ENCODE data around the gene CCDC85C.
"Not testable (repeated sequence)": the region's sequence is repeated elsewhere in the genome, so short reads cannot be mapped to it uniquely, and the experiment has no call there.

CCDC85C gene

GRCh38 chr14:99603471-99604277 is at the start of gene CCDC85C:
TSS of gene CCDC85C (minus strand) at chr14:99604207. CDS start at chr14:99603959, 248 bp downstream.
- peak in 2 of 3 donors; percentile 10 to 34 for DNase-seq (ENCODE audit: low read depth in 2 of 3, low spot score in 1 of 3)

- DNase-seq (ENCODE audit: low read depth in 2 of 3, low spot score in 1 of 3) = no peak
Measured at GRCh38 chr14:99651953-99652746, 48.1 kb upstream of the CCDC85C start.

GRCh38 chr14:99650189-99650588 is 46.2 kb upstream of the CCDC85C start:
- no peak for DNase-seq (ENCODE audit: low read depth in 2 of 3, low spot score in 1 of 3)

GRCh38 chr14:99649643-99650042 is 45.6 kb upstream of the CCDC85C start:
- no peak for DNase-seq (ENCODE audit: low read depth in 2 of 3, low spot score in 1 of 3)

- no peak for DNase-seq (ENCODE audit: low read depth in 2 of 3, low spot score in 1 of 3)
Measured at GRCh38 chr14:99649219-99649618, 45.2 kb upstream of the CCDC85C start.

- DNase-seq (ENCODE audit: low read depth in 2 of 3, low spot score in 1 of 3) = no peak
Measured at GRCh38 chr14:99648027-99648784, 44.2 kb upstream of the CCDC85C start.

GRCh38 chr14:99647411-99647810 is 43.4 kb upstream of the CCDC85C start:
- no peak for DNase-seq (ENCODE audit: low read depth in 2 of 3, low spot score in 1 of 3)

GRCh38 chr14:99645545-99646505 is 41.8 kb upstream of the CCDC85C start:
- no peak for DNase-seq (ENCODE audit: low read depth in 2 of 3, low spot score in 1 of 3)

GRCh38 chr14:99644723-99645544 is 40.9 kb upstream of the CCDC85C start, which contains the start of gene HHIPL1:
TSS of gene HHIPL1 (plus strand) at chr14:99645129. CDS start at chr14:99645208, 79 bp downstream.
- DNase-seq (ENCODE audit: low read depth in 2 of 3, low spot score in 1 of 3) = no peak

GRCh38 chr14:99644035-99644587 is 40.1 kb upstream of the CCDC85C start:
- DNase-seq (ENCODE audit: low read depth in 2 of 3, low spot score in 1 of 3) = no peak

- no peak for DNase-seq (ENCODE audit: low read depth in 2 of 3, low spot score in 1 of 3)
Measured at GRCh38 chr14:99643343-99643742, 39.3 kb upstream of the CCDC85C start.

GRCh38 chr14:99642771-99643170 is 38.8 kb upstream of the CCDC85C start:
- DNase-seq (ENCODE audit: low read depth in 2 of 3, low spot score in 1 of 3) = not testable (repeated sequence)

- DNase-seq (ENCODE audit: low read depth in 2 of 3, low spot score in 1 of 3) = no peak
Measured at GRCh38 chr14:99637624-99638023, 33.6 kb upstream of the CCDC85C start.

GRCh38 chr14:99636487-99636886 is 32.5 kb upstream of the CCDC85C start:
- no peak for DNase-seq (ENCODE audit: low read depth in 2 of 3, low spot score in 1 of 3)

- no peak for DNase-seq (ENCODE audit: low read depth in 2 of 3, low spot score in 1 of 3)
Measured at GRCh38 chr14:99635116-99635515, 31.1 kb upstream of the CCDC85C start.

- no peak for DNase-seq (ENCODE audit: low read depth in 2 of 3, low spot score in 1 of 3)
Measured at GRCh38 chr14:99634443-99634842, 30.4 kb upstream of the CCDC85C start.

- no peak for DNase-seq (ENCODE audit: low read depth in 2 of 3, low spot score in 1 of 3)
Measured at GRCh38 chr14:99633918-99634317, 29.9 kb upstream of the CCDC85C start.

- no peak for DNase-seq (ENCODE audit: low read depth in 2 of 3, low spot score in 1 of 3)
Measured at GRCh38 chr14:99633141-99633540, 29.1 kb upstream of the CCDC85C start.

- no peak for DNase-seq (ENCODE audit: low read depth in 2 of 3, low spot score in 1 of 3)
Measured at GRCh38 chr14:99632410-99633035, 28.5 kb upstream of the CCDC85C start.

Data from stimulated activated CD4-positive, alpha-beta T cell treated with anti-CD3 and anti-CD28 coated beads, Interleukin-12 subunit alpha, Interleukin-12 subunit beta, amount 100 ng/mL, for 48 hours (primary cell).